Gastrocnemius medialis (tissue), 4 donors: ENCODE measurements around the gene OR5H2. TPM values are rescaled to one million over a fixed set of nuclear protein-coding genes. Genes with fewer than 3 reads are reported as not detected.

ENCODE experiments used
- ATAC-seq, 2 donors: fragments of 150-250 bp; one replicate each; pipeline ENCODE4 v1.9.1; 2016
- DNase-seq, 2 donors: peaks; one replicate each; pipeline ENCODE4 v3.0.0-alpha.2; 2019
- H3K27ac ChIP-seq, 4 donors: fragments of 200-600 bp; sonication (generic); 1 replicate in 1 of 4; 2 replicates in 3 of 4; pipeline ENCODE4 v1.5.1; 2016 to 2018; ENCODE audit warnings: mild to moderate bottlenecking in 2 of 4, moderate library complexity in 1 of 4
- H3K27me3 ChIP-seq, 3 donors: fragments of 200-600 bp; sonication (generic) in 2 of 3; 1 replicate in 1 of 3; 2 replicates in 2 of 3; pipeline versions ENCODE4 v1.5.1 to v1.6.0; 2016 to 2019; ENCODE audit warnings: mild to moderate bottlenecking in 1 of 3, moderate library complexity in 1 of 3
- H3K36me3 ChIP-seq, 2 donors: fragments of 200-600 bp; sonication (generic) in 1 of 2; one replicate each; pipeline ENCODE4 v1.5.1; 2017 to 2018
- H3K4me1 ChIP-seq, 2 donors: fragments of 200-600 bp; sonication (generic) in 1 of 2; one replicate each; pipeline ENCODE4 v1.5.1; 2016 to 2017; ENCODE audit warnings: mild to moderate bottlenecking in 2 of 2
- H3K4me3 ChIP-seq, 4 donors: fragments of 200-600 bp; sonication (generic) in 3 of 4; 1 replicate in 1 of 4; 2 replicates in 3 of 4; pipeline ENCODE4 v1.5.1; 2016 to 2019; ENCODE audit warnings: mild to moderate bottlenecking in 2 of 4
- H3K9me3 ChIP-seq, 3 donors: fragments of 200-600 bp; sonication (generic) in 2 of 3; 1 replicate in 1 of 3; 2 replicates in 2 of 3; pipeline ENCODE4 v1.5.1; 2016 to 2019
- CTCF ChIP-seq, 5 experiments: fragments of 450-650 bp in 3 of 5; fragments of 200-600 bp in 2 of 5; sonication (generic) in 2 of 5; IDR thresholded peaks in 4 of 5; conservative IDR thresholded peaks in 1 of 5; 1 replicate in 4 of 5; 2 replicates in 1 of 5; pipeline ENCODE4 v1.5.1; 2016 to 2019; ENCODE audit warnings: antibody characterized with exemption in 5 of 5, mild to moderate bottlenecking in 3 of 5, moderate library complexity in 3 of 5
- POLR2A ChIP-seq, 2 donors: fragments of 450-650 bp; IDR thresholded peaks; one replicate each; pipeline ENCODE4 v1.6.1; 2017; ENCODE audit warnings: antibody characterized with exemption in 2 of 2, mild to moderate bottlenecking in 2 of 2, moderate library complexity in 2 of 2
- in situ Hi-C, 4 donors: fragments of 200-750 bp; cut with MboI; loops; one replicate each; pipeline versions ENCODE4 v1.15.0 to v1.8.0; 2017; ENCODE audit warnings: low sequenced_read_pairs in 4 of 4
- intact Hi-C: fragments of 100-400 bp; cut with DNase I; formaldehyde crosslinking; loops from one replicate; pipeline ENCODE4 v1.15.1; 2023; ENCODE audit warnings: low total_unique reads
- total RNA-seq, 4 donors: library from RNA; depleted of rRNA; stranded (reverse); fragments of >200 nt; gene quantifications; one replicate each; pipeline versions ENCODE4 v1.1.0 to v1.2.3, GENCODE V29; 2016

OR5H2 gene
- total RNA-seq, 4 donors from 2014 or later = not detected

GRCh38 chr3:98269846-98270245 is 12.5 kb upstream of the OR5H2 start:
- ATAC-seq = no peak
- intact Hi-C loops = no loop called here
- Histone ChIP-seq H3K27me3 (no peaks in the 10 kb centered on the region), H3K9me3 (no peaks in the 10 kb centered on the region), H3K4me3 (no peak overlapping the region), H3K36me3 (no peaks in the 10 kb centered on the region), H3K4me1 (no peaks in the 10 kb centered on the region), H3K27ac (no peak overlapping the region)
- TF ChIP-seq POLR2A (IDR thresholded peaks at IDR 0.05) = no peak
- TF ChIP-seq CTCF (IDR thresholded peaks at IDR 0.05 in 4 of 5, conservative IDR thresholded peaks at IDR 0.05 in 1 of 5) = no peak
- in situ Hi-C loops = no loop called here
- DNase-seq = no peak

GRCh38 chr3:98272126-98272525 is 10.2 kb upstream of the OR5H2 start:
- H3K27me3 ChIP-seq = no peaks in the 10 kb centered on the region
- in situ Hi-C loops = no loop called here
- DNase-seq (no peak), ATAC-seq (no peak)
- intact Hi-C loops = no loop called here
- H3K27ac ChIP-seq = no peak overlapping the region
- H3K9me3 ChIP-seq = no peaks in the 10 kb centered on the region
- no peaks in the 10 kb centered on the region for H3K36me3 ChIP-seq
- no peaks in the 10 kb centered on the region for H3K4me1 ChIP-seq
- TF ChIP-seq POLR2A (IDR thresholded peaks at IDR 0.05) (no peak), CTCF (IDR thresholded peaks at IDR 0.05 in 4 of 5, conservative IDR thresholded peaks at IDR 0.05 in 1 of 5) (no peak)
- H3K4me3 ChIP-seq = no peak overlapping the region

GRCh38 chr3:98274914-98275313 is 7.4 kb upstream of the OR5H2 start:
- no peak for DNase-seq
- H3K9me3 ChIP-seq = no peaks in the 10 kb centered on the region
- no peaks in the 10 kb centered on the region for H3K4me1 ChIP-seq
- no peaks in the 10 kb centered on the region for H3K36me3 ChIP-seq
- H3K4me3 ChIP-seq = no peak overlapping the region
- intact Hi-C loops = no loop called here
- in situ Hi-C loops = no loop called here
- ATAC-seq = no peak
- no peaks in the 10 kb centered on the region for H3K27me3 ChIP-seq
- no peak overlapping the region for H3K27ac ChIP-seq
- TF ChIP-seq CTCF (IDR thresholded peaks at IDR 0.05 in 4 of 5, conservative IDR thresholded peaks at IDR 0.05 in 1 of 5) (no peak), POLR2A (IDR thresholded peaks at IDR 0.05) (no peak)

- no peak for TF ChIP-seq POLR2A (IDR thresholded peaks at IDR 0.05)
- no peak for TF ChIP-seq CTCF (IDR thresholded peaks at IDR 0.05 in 4 of 5, conservative IDR thresholded peaks at IDR 0.05 in 1 of 5)
- DNase-seq (no peak), ATAC-seq (no peak)
- no peaks in the 10 kb centered on the region for H3K4me1 ChIP-seq
- no peak overlapping the region for H3K27ac ChIP-seq
- no peaks in the 10 kb centered on the region for H3K9me3 ChIP-seq
- H3K27me3 ChIP-seq = no peaks in the 10 kb centered on the region
- intact Hi-C loops (no loop called here), in situ Hi-C loops (no loop called here)
- no peak overlapping the region for H3K4me3 ChIP-seq
- no peaks in the 10 kb centered on the region for H3K36me3 ChIP-seq
Measured at GRCh38 chr3:98290916-98291315, 8.6 kb downstream of the OR5H2 start.

- in situ Hi-C loops (no loop called here), intact Hi-C loops (no loop called here)
- H3K36me3 ChIP-seq = no peaks in the 10 kb centered on the region
- ATAC-seq (no peak), DNase-seq (no peak)
- H3K4me1 ChIP-seq = no peaks in the 10 kb centered on the region
- no peaks in the 10 kb centered on the region for H3K27me3 ChIP-seq
- H3K27ac ChIP-seq = no peak overlapping the region
- no peaks in the 10 kb centered on the region for H3K9me3 ChIP-seq
- no peak overlapping the region for H3K4me3 ChIP-seq
- no peak for TF ChIP-seq POLR2A (IDR thresholded peaks at IDR 0.05)
- no peak for TF ChIP-seq CTCF (IDR thresholded peaks at IDR 0.05 in 4 of 5, conservative IDR thresholded peaks at IDR 0.05 in 1 of 5)
Measured at GRCh38 chr3:98291332-98291957, 9.1 kb downstream of the OR5H2 start.
